ENCODE results near the gene ZNF217.

DNA sequence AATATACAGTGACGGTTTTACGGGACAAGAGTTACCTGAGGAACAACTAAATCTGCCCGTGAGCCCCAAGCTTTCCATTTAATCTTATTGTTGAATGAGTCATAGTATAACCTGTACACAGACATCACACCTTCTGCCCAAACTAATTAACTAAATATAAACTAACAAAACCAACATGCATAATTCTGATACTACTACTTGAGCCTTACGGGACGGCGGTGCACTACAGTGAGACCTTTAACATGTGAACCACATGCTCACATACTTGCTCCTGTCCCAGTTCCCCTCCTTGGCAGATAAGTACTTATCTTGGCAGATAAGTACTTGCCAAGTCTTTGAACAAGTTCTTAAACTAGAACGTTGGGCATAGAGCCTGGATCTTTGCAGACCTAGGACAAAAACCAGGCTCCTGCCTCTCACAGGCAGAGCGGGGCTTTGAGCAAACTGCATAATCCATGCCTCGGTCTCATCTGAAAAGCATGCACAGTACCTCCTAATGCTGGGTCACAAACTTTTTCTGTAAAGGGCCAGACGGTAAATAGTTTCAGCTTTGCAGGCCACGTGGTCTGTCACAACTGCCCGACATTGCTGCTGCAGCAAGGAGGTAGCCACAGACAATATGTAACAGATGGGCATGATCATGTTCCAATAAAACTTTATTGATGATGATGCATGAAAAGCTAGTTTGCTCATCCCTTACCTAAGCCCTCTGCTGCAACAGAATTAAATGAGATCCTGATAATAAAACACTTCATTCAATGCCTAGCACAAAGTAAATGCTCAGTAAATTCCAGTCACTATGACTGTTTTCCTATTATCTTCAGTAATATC is 23.0 kb downstream of the ZNF217 start:
- TF ChIP-seq POLR2A (conservative IDR thresholded peaks at IDR 0.05) = no peak
- TF ChIP-seq E2F5 (CRISPR knock-in tag; IDR thresholded peaks at IDR 0.05) = no peak
- no peak for TF ChIP-seq USF2 (CRISPR knock-in tag; IDR thresholded peaks at IDR 0.05)
- no peak for TF ChIP-seq JUND (IDR thresholded peaks at IDR 0.05; ENCODE audit: borderline replicate concordance, low read depth, low read length)
- no peak for TF ChIP-seq JUND (tag; IDR thresholded peaks at IDR 0.05; ENCODE audit: borderline replicate concordance, low read depth, low read length)
- no peak for TF ChIP-seq CTCF (IDR thresholded peaks at IDR 0.05 in 2 of 3, conservative IDR thresholded peaks at IDR 0.05 in 1 of 3; ENCODE audit: insufficient read depth in 2 of 3, low read depth in 1 of 3, low read length in 3 of 3)
- TF ChIP-seq, protein P1, sequence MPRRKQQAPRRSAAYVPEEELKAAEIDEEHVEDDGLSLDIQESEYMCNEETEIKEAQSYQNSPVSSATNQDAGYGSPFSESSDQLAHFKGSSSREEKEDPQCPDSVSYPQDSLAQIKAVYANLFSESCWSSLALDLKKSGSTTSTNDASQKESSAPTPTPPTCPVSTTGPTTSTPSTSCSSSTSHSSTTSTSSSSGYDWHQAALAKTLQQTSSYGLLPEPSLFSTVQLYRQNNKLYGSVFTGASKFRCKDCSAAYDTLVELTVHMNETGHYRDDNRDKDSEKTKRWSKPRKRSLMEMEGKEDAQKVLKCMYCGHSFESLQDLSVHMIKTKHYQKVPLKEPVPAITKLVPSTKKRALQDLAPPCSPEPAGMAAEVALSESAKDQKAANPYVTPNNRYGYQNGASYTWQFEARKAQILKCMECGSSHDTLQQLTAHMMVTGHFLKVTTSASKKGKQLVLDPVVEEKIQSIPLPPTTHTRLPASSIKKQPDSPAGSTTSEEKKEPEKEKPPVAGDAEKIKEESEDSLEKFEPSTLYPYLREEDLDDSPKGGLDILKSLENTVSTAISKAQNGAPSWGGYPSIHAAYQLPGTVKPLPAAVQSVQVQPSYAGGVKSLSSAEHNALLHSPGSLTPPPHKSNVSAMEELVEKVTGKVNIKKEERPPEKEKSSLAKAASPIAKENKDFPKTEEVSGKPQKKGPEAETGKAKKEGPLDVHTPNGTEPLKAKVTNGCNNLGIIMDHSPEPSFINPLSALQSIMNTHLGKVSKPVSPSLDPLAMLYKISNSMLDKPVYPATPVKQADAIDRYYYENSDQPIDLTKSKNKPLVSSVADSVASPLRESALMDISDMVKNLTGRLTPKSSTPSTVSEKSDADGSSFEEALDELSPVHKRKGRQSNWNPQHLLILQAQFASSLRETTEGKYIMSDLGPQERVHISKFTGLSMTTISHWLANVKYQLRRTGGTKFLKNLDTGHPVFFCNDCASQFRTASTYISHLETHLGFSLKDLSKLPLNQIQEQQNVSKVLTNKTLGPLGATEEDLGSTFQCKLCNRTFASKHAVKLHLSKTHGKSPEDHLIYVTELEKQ (CRISPR knock-in tag; IDR thresholded peaks at IDR 0.05) = no peak
- TF ChIP-seq SREBF2 (CRISPR knock-in tag; IDR thresholded peaks at IDR 0.05) = no peak
- TF ChIP-seq, protein P2, sequence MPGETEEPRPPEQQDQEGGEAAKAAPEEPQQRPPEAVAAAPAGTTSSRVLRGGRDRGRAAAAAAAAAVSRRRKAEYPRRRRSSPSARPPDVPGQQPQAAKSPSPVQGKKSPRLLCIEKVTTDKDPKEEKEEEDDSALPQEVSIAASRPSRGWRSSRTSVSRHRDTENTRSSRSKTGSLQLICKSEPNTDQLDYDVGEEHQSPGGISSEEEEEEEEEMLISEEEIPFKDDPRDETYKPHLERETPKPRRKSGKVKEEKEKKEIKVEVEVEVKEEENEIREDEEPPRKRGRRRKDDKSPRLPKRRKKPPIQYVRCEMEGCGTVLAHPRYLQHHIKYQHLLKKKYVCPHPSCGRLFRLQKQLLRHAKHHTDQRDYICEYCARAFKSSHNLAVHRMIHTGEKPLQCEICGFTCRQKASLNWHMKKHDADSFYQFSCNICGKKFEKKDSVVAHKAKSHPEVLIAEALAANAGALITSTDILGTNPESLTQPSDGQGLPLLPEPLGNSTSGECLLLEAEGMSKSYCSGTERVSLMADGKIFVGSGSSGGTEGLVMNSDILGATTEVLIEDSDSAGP (CRISPR knock-in tag; IDR thresholded peaks at IDR 0.05) = no peak
- no peak for TF ChIP-seq MTA3 (IDR thresholded peaks at IDR 0.05; ENCODE audit: borderline replicate concordance)
